Astrocyte (in vitro differentiated cells and primary cell): Measurements from ENCODE around the gene TAF5L. TPM values are rescaled to one million over a fixed set of nuclear protein-coding genes. Genes with fewer than 3 reads are reported as not detected.
A peak's percentile ranks its signal among the peaks of the same experiment; 100 is the strongest.

Source experiments
- DNase-seq: peaks from one replicate; pipeline ENCODE4 v3.0.0-alpha.2; 2010; ENCODE audit warnings: low read depth
- FAIRE-seq: peaks from 2 replicates; lab custom pipeline; 2011; peaks lifted over from hg19 to GRCh38; lab: Jason Lieb, UNC
- H2AFZ ChIP-seq: 2 replicates; pipeline ENCODE4 v1.6.0; 2012; ENCODE audit warnings: low read depth, low read length, inconsistent platforms
- H3K27ac ChIP-seq: 2 replicates; pipeline ENCODE4 v1.5.1; 2011; ENCODE audit warnings: low read depth, low read length, inconsistent platforms
- H3K27me3 ChIP-seq: 2 replicates; pipeline ENCODE4 v1.6.0; 2011; ENCODE audit warnings: low read length, inconsistent platforms; ENCODE audit not compliant: insufficient read depth
- H3K36me3 ChIP-seq: 2 replicates; pipeline ENCODE4 v1.5.1; 2011; ENCODE audit warnings: low read length, inconsistent platforms; ENCODE audit not compliant: insufficient read depth
- H3K4me1 ChIP-seq: 2 replicates; pipeline ENCODE4 v1.5.1; 2011; ENCODE audit warnings: low read length, inconsistent platforms; ENCODE audit not compliant: insufficient read depth
- H3K4me2 ChIP-seq: 2 replicates; pipeline ENCODE4 v1.6.0; 2012; ENCODE audit warnings: low read length, inconsistent platforms
- H3K4me3 ChIP-seq: 2 replicates; pipeline ENCODE4 v1.5.1; 2011; ENCODE audit warnings: low read depth, mild to moderate bottlenecking, low read length, inconsistent platforms; ENCODE audit not compliant: insufficient read depth
- H3K79me2 ChIP-seq: 2 replicates; pipeline ENCODE4 v1.6.0; 2012; ENCODE audit warnings: mild to moderate bottlenecking, low read length, inconsistent platforms; ENCODE audit not compliant: insufficient read depth
- H3K9ac ChIP-seq: 2 replicates; pipeline ENCODE4 v1.6.0; 2012; ENCODE audit warnings: mild to moderate bottlenecking, low read length, inconsistent platforms
- H3K9me3 ChIP-seq: 2 replicates; pipeline ENCODE4 v1.5.1; 2012; ENCODE audit warnings: low read depth, mild to moderate bottlenecking, low read length, inconsistent platforms; ENCODE audit not compliant: insufficient read depth
- H4K20me1 ChIP-seq: 2 replicates; pipeline ENCODE4 v1.6.0; 2012; ENCODE audit warnings: low read length, inconsistent platforms; ENCODE audit not compliant: insufficient read depth
- H3K27ac Mint-ChIP-seq: one replicate; pipeline ENCODE4 v1.8.0; 2021; ENCODE audit warnings: mild to moderate bottlenecking, mixed read lengths; ENCODE audit not compliant: unreplicated experiment
- H3K27me3 Mint-ChIP-seq: one replicate; pipeline ENCODE4 v1.8.0; 2021; ENCODE audit warnings: low read depth, mixed read lengths; ENCODE audit not compliant: unreplicated experiment
- H3K36me3 Mint-ChIP-seq: one replicate; pipeline ENCODE4 v1.8.0; 2021; ENCODE audit warnings: low read depth, mixed read lengths; ENCODE audit not compliant: unreplicated experiment
- H3K4me1 Mint-ChIP-seq: one replicate; pipeline ENCODE4 v1.8.0; 2021; ENCODE audit warnings: low read depth, mixed read lengths; ENCODE audit not compliant: unreplicated experiment
- H3K4me3 Mint-ChIP-seq: one replicate; pipeline ENCODE4 v1.8.0; 2021; ENCODE audit warnings: mild to moderate bottlenecking, moderate library complexity, mixed read lengths; ENCODE audit not compliant: unreplicated experiment
- H3K9me3 Mint-ChIP-seq: one replicate; pipeline ENCODE4 v1.8.0; 2021; ENCODE audit warnings: mild to moderate bottlenecking, mixed read lengths; ENCODE audit not compliant: unreplicated experiment
- CTCF ChIP-seq: IDR thresholded peaks from 2 replicates; pipeline ENCODE4 v1.5.1; 2011; ENCODE audit warnings: low read depth, mild to moderate bottlenecking, inconsistent platforms, low read length, moderate library complexity; ENCODE audit not compliant: insufficient read depth
- EZH2 ChIP-seq: IDR thresholded peaks from 2 replicates; pipeline ENCODE4 v1.6.1; 2012; ENCODE audit warnings: mild to moderate bottlenecking, low read length, inconsistent platforms; ENCODE audit not compliant: insufficient read depth
- total RNA-seq: library from RNA; stranded (reverse); gene quantifications from 2 replicates; pipeline ENCODE4 v1.2.1, GENCODE V29; 2021

Gene TAF5L
- total RNA-seq, 1 donor from 2014 or later: 23.5 TPM

GRCh38 chr1:229557200-229557850, 68.6 kb downstream of the TAF5L start:
- H3K79me2 ChIP-seq: peaks cover 54% of the 10 kb centered on the region
- Mint-ChIP-seq H3K36me3 (peaks cover 2% of the 10 kb centered on the region), H3K27me3 (no peaks in the 10 kb centered on the region), H3K4me1 (peaks cover 19% of the 10 kb centered on the region), H3K27ac (peak overlapping the region; percentile 34), H3K9me3 (no peaks in the 10 kb centered on the region), H3K4me3 (peak overlapping the region; percentile 95)
- H4K20me1 ChIP-seq: peaks cover 35% of the 10 kb centered on the region
- no peaks in the 10 kb centered on the region for H3K27me3 ChIP-seq
- DNase-seq (no peak), FAIRE-seq (no peak)
- H3K36me3 ChIP-seq: no peaks in the 10 kb centered on the region
- peak overlapping the region; percentile 85 for H3K4me3 ChIP-seq
- peak overlapping the region; percentile 84 for H2AFZ ChIP-seq
- no peaks in the 10 kb centered on the region for H3K9me3 ChIP-seq
- TF ChIP-seq CTCF: no peak
- H3K9ac ChIP-seq: peak overlapping the region; percentile 82
- H3K27ac ChIP-seq: no peak overlapping the region
- H3K4me2 ChIP-seq: peak overlapping the region; percentile 95
- H3K4me1 ChIP-seq: peaks cover 7% of the 10 kb centered on the region

- FAIRE-seq (no peak), DNase-seq (no peak)
- Histone ChIP-seq H3K4me1 (peaks cover 7% of the 10 kb centered on the region), H4K20me1 (peaks cover 46% of the 10 kb centered on the region), H3K9me3 (no peaks in the 10 kb centered on the region), H3K27ac (no peak overlapping the region), H3K4me3 (no peak overlapping the region), H3K9ac (no peak overlapping the region), H3K36me3 (no peaks in the 10 kb centered on the region), H3K27me3 (no peaks in the 10 kb centered on the region), H3K79me2 (peaks cover 73% of the 10 kb centered on the region), H2AFZ (no peak overlapping the region), H3K4me2 (no peak overlapping the region)
- Mint-ChIP-seq H3K36me3 (peaks cover 2% of the 10 kb centered on the region), H3K27ac (peak overlapping the region; percentile 2), H3K4me3 (peak overlapping the region; percentile 70), H3K4me1 (peaks cover 19% of the 10 kb centered on the region), H3K27me3 (no peaks in the 10 kb centered on the region), H3K9me3 (no peaks in the 10 kb centered on the region)
- TF ChIP-seq EZH2 (no peak), CTCF (no peak)
Observed at GRCh38 chr1:229554886-229555621, 70.9 kb downstream of the TAF5L start.
